MCF 10A (cell line): Measurements from ENCODE around the gene WLS. TPM values are rescaled to one million over a fixed set of nuclear protein-coding genes. Genes with fewer than 3 reads are reported as not detected.

Experiments
- BruUV-seq: library from RNA; stranded (reverse); fragments of 400-500 nt; replicated peaks from 2 replicates; lab custom pipeline; 2021; lab: Mats Ljungman, UMichigan
- CTCF ChIA-PET: fragments of 300-600 bp; sonication (Branson Sonifier 250); formaldehyde crosslinking; extraction: SDS; loops from one replicate; lab custom pipeline; 2021; ENCODE audit warnings: antibody characterized with exemption, inconsistent platforms; lab: Yijun Ruan, JAX
- POLR2A ChIA-PET: fragments of 300-600, 350-650 bp; sonication (Branson Sonifier 250); formaldehyde crosslinking; extraction: SDS; loops from one replicate; lab custom pipeline; 2020; ENCODE audit warnings: antibody characterized with exemption, inconsistent platforms; lab: Yijun Ruan, JAX
- DNase-seq: peaks from one replicate; pipeline ENCODE4 v3.0.0-alpha.2; 2018; ENCODE audit not compliant: unreplicated experiment
- H3K27ac Mint-ChIP-seq: one replicate; pipeline ENCODE4 v1.8.0; 2022; ENCODE audit warnings: mild to moderate bottlenecking, low read depth, mixed read lengths; ENCODE audit not compliant: unreplicated experiment
- H3K27me3 Mint-ChIP-seq: one replicate; pipeline ENCODE4 v1.8.0; 2022; ENCODE audit warnings: mixed read lengths; ENCODE audit not compliant: insufficient read depth, unreplicated experiment
- H3K36me3 Mint-ChIP-seq: one replicate; pipeline ENCODE4 v1.8.0; 2022; ENCODE audit warnings: mild to moderate bottlenecking, moderate library complexity, mixed read lengths; ENCODE audit not compliant: insufficient read depth, unreplicated experiment
- H3K4me1 Mint-ChIP-seq: one replicate; pipeline ENCODE4 v1.8.0; 2022; ENCODE audit warnings: mixed read lengths; ENCODE audit not compliant: insufficient read depth, unreplicated experiment
- H3K4me3 Mint-ChIP-seq: one replicate; pipeline ENCODE4 v1.8.0; 2022; ENCODE audit warnings: mild to moderate bottlenecking, moderate library complexity, mixed read lengths; ENCODE audit not compliant: unreplicated experiment
- H3K9me3 Mint-ChIP-seq: one replicate; pipeline ENCODE4 v1.8.0; 2022; ENCODE audit warnings: mixed read lengths; ENCODE audit not compliant: unreplicated experiment
- intact Hi-C: fragments of 100-400 bp; cut with micrococcal nuclease; formaldehyde crosslinking; loops from 2 replicates; pipeline ENCODE4 v1.14.1; 2022
- total RNA-seq: library from RNA; stranded (reverse); gene quantifications from 2 replicates; pipeline ENCODE4 v1.2.3, GENCODE V29; 2022
- TF ChIP-seq, protein P1 (sequence below): fragments of 200-600 bp; IDR thresholded peaks from one replicate; pipeline ENCODE4 v1.8.0; 2022; ENCODE audit warnings: antibody characterized with exemption, mild to moderate bottlenecking; ENCODE audit not compliant: unreplicated experiment

Gene WLS
- total RNA-seq, 1 experiment from 2014 or later: 37.8 TPM

DNA sequence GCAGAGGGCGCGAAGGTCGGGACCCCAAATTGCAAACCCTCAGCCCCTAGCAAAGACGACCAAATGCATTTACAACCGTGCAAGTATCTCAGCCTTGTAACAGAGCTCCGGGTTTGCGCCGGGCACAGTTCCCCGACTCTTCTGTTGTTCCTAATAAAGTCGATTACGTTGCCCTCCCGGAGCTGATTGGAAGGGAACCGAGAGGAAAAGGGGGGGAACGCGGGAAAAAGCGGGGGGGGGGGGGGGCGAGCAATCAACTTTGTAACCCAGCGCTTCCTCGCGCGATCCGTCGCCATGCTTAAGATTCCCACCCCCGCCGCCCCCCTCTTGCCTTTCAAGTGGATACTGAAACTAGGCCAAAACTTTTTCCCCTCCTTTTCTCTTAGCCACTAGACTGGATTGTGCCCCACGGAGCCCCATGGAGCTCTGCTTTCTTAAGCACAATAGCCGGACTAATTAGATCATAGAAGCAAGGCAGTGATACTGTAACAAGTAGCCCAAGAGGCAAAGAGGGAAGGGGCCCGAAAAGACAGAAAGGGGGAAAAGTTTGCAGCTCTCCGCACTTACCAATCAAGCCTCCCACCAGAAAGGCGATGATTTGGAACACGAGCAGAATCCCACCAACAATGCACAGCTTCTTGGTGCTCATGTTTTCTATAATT, 565 bp downstream of the WLS start:
- Mint-ChIP-seq H3K27me3 (no peaks in the 10 kb centered on the region), H3K4me1 (peaks cover 19% of the 10 kb centered on the region), H3K4me3 (peak overlapping the region; percentile 91), H3K9me3 (no peaks in the 10 kb centered on the region), H3K27ac (peak overlapping the region; percentile 42), H3K36me3 (peaks cover 1% of the 10 kb centered on the region)
- peak; percentile 57 for DNase-seq
- ChIA-PET CTCF (interaction anchor here (0.7 to 3.4 kb wide), 9 partner anchors 34 to 212 kb away, joined by 4 to 20 read pairs (median 12); no protein-coding TSS in a partner anchor), POLR2A (interaction anchor here (0.6 to 4.6 kb wide), 26 partner anchors 10 to 1721 kb away, joined by 3 to 70 read pairs (median 4); partner anchors contain the start of gene GNG12)
- intact Hi-C loops: loop anchor here (1.0 to 5.0 kb wide), 6 partner anchors 33 to 151 kb away; no protein-coding TSS in a partner anchor
- TF ChIP-seq, protein P1, sequence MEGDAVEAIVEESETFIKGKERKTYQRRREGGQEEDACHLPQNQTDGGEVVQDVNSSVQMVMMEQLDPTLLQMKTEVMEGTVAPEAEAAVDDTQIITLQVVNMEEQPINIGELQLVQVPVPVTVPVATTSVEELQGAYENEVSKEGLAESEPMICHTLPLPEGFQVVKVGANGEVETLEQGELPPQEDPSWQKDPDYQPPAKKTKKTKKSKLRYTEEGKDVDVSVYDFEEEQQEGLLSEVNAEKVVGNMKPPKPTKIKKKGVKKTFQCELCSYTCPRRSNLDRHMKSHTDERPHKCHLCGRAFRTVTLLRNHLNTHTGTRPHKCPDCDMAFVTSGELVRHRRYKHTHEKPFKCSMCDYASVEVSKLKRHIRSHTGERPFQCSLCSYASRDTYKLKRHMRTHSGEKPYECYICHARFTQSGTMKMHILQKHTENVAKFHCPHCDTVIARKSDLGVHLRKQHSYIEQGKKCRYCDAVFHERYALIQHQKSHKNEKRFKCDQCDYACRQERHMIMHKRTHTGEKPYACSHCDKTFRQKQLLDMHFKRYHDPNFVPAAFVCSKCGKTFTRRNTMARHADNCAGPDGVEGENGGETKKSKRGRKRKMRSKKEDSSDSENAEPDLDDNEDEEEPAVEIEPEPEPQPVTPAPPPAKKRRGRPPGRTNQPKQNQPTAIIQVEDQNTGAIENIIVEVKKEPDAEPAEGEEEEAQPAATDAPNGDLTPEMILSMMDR: no peak
- TSS peak; percentile 59 for BruUV-seq

DNA sequence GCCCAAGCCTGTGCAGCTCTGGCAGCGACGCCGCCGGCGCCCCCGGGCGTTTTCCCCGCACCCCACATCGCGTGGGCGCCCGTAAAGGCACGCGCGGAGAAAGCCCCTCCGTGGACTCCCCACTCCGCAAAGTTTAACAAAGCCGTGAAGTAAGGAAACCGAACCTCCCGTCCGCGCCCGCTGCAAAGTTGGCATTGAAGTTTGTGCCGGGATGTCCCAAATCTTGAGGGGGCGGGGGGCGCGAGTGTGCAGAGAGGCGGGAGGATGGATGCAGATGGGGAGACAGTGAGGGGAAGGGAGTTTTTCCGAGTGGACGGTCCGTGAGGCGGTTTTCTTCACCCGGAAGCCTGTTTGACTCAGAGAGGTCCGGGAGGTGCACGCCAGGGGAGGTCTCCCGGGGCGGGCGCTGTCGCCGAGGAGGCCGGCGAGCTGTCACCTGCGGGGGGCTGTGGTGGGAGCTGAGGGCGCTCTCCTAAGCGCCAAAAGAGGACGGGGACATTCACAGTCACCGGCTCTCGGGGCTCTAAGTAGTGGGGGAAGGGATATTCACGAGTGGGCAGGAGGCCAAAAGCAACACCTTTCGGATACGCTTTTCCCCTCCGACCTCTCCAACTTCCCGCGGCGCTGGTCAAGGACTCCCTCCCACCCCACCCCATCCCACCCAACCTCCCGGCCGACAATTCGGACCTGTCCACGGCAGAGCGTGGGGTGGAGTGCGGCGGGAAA, 1.3 kb downstream of the WLS start:
- DNase-seq: no peak
- ChIA-PET CTCF (interaction anchor here (0.7 to 3.4 kb wide), 10 partner anchors 8 to 115 kb away, joined by 3 to 20 read pairs (median 8); no protein-coding TSS in a partner anchor), POLR2A (interaction anchor here (0.6 to 4.6 kb wide), 21 partner anchors 10 to 1171 kb away, joined by 3 to 70 read pairs (median 4); partner anchors contain the start of gene GNG12)
- H3K9me3 Mint-ChIP-seq: no peaks in the 10 kb centered on the region
- intact Hi-C loops: loop anchor here (1.0 to 5.0 kb wide), 3 partner anchors 57 to 151 kb away; no protein-coding TSS in a partner anchor
- peak overlapping the region; percentile 42 for H3K27ac Mint-ChIP-seq
- no peaks in the 10 kb centered on the region for H3K27me3 Mint-ChIP-seq
- TF ChIP-seq, protein P1: no peak
- peaks cover 7% of the 10 kb centered on the region for H3K36me3 Mint-ChIP-seq
- H3K4me1 Mint-ChIP-seq: peaks cover 19% of the 10 kb centered on the region
- BruUV-seq: TSS peak; percentile 15
- H3K4me3 Mint-ChIP-seq: peak overlapping the region; percentile 91

DNA sequence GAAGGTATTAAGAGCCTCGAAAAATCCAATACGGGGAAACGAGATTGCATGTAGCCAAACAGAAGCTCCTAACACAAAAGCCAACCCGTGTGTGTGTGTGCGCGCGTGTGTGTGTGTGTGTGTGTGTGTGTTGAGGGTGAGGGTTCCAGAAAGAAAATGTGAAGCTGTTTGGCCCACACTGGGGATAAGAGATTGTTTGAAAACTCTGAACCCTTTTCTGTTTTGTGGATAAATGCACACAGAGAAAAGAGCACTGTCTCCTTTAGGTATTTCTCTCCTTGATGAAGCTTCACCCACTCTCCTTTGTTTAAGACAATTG, 1.9 kb downstream of the WLS start:
- H3K4me1 Mint-ChIP-seq: peaks cover 25% of the 10 kb centered on the region
- BruUV-seq: no TSS peak
- no peaks in the 10 kb centered on the region for H3K9me3 Mint-ChIP-seq
- POLR2A ChIA-PET: interaction anchor here (0.7 to 4.6 kb wide), 7 partner anchors 9 to 148 kb away, joined by 3 to 70 read pairs (median 9); no protein-coding TSS in a partner anchor
- peak overlapping the region; percentile 91 for H3K4me3 Mint-ChIP-seq
- TF ChIP-seq, protein P1: no peak
- peak; percentile 18 for DNase-seq
- intact Hi-C loops: loop anchor here (5.0 kb wide), 2 partner anchors 97 to 152 kb away; no protein-coding TSS in a partner anchor
- H3K27me3 Mint-ChIP-seq: no peaks in the 10 kb centered on the region
- CTCF ChIA-PET: interaction anchor here (0.7 to 3.4 kb wide), 8 partner anchors 8 to 118 kb away, joined by 3 to 17 read pairs (median 4); no protein-coding TSS in a partner anchor
- peaks cover 7% of the 10 kb centered on the region for H3K36me3 Mint-ChIP-seq
- H3K27ac Mint-ChIP-seq: peak overlapping the region; percentile 31
